ENCODE data around the gene ST7.
"Not testable (repeated sequence)": the region's sequence is repeated elsewhere in the genome, so short reads cannot be mapped to it uniquely, and the experiment has no call there.

Gene ST7, protein sequence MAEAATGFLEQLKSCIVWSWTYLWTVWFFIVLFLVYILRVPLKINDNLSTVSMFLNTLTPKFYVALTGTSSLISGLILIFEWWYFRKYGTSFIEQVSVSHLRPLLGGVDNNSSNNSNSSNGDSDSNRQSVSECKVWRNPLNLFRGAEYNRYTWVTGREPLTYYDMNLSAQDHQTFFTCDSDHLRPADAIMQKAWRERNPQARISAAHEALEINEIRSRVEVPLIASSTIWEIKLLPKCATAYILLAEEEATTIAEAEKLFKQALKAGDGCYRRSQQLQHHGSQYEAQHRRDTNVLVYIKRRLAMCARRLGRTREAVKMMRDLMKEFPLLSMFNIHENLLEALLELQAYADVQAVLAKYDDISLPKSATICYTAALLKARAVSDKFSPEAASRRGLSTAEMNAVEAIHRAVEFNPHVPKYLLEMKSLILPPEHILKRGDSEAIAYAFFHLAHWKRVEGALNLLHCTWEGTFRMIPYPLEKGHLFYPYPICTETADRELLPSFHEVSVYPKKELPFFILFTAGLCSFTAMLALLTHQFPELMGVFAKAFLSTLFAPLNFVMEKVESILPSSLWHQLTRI

DNA sequence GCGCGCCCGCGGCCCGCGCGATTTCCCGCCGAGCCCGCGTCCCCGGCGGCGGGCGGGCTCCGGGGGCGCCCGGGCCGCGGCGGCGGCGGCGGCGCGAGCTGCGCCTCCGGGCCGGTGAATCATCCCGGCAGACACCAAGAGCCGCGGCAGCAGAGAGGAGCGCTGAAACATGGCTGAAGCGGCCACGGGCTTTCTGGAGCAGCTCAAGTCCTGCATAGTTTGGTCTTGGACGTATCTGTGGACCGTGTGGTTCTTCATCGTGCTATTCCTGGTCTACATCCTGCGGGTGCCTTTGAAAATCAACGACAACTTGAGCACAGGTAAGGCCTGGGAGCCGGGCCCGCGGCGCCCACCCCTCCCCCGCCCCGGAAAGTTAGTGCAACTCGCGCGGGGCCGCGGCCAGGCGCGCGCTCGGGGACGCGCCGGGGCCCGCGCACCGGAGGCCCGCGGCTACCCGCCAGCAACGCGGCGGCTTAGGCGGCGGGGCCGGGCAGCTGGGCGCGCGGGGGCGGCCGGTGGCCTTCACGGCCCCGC lies at the start of gene ST7:
TSS of gene ST7 (plus strand) at position 130 of the 534 bp plus-strand sequence. CDS start at position 170, 40 bp downstream.
- peak; percentile 73 for DNase-seq

DNA sequence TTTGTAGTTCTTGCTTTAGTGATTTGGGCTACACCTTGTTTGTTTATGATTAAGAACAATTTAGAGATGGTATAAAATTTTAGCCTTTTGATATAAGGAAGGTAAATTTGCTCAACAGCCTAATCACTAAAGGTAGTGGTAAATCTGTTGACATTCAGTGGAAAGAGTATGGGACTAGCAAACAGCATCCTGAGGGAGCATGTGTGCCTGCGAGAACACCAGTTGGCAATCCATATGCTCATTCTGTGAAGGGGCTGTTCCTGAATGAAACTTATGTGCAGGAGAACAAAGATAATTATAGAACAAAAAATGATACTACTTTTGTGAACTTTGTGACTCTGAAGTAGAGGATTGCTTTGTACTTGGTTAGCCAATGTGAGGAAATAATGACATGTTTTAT lies 46.9 kb upstream of the ST7 start:
- no peak for DNase-seq

DNA sequence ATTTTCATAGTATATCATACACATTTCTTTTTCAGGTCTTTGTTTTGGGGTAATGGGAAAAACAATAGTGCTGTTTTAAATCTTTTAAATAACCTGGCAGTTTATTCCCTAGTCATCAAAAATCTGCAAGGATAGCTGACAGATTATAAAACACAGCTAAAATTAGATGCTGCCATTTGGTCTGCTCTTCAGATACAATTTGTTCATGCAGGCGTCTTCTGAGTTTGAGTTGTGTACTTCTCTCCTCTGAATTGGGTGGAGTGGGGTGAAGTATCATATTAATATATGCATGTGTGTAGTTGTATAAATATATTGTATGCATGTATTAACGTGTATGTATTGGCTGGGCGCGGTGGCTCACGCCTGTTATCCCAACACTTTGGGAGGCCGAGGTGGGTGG lies 42.9 kb upstream of the ST7 start:
- DNase-seq = no peak

DNA sequence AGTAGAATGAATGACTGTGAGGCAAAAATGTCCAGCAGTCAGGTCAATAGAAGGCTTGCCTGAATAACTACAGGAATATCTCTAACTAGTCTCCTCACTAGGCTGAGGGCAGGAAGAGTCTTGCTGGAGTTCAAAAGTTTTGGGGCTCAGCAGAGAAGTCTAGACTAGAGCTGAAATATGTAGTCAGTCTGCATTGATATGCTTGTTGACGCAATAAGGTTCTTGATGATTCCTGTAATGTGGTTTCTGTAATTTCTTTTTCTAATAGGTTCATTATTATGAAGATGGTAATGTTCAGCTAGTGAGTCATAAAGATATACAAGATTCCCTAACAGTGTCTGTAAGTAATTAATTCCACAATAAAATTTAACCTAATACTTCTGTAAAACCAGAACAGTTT lies 41.5 kb upstream of the ST7 start:
- DNase-seq = no peak

DNA sequence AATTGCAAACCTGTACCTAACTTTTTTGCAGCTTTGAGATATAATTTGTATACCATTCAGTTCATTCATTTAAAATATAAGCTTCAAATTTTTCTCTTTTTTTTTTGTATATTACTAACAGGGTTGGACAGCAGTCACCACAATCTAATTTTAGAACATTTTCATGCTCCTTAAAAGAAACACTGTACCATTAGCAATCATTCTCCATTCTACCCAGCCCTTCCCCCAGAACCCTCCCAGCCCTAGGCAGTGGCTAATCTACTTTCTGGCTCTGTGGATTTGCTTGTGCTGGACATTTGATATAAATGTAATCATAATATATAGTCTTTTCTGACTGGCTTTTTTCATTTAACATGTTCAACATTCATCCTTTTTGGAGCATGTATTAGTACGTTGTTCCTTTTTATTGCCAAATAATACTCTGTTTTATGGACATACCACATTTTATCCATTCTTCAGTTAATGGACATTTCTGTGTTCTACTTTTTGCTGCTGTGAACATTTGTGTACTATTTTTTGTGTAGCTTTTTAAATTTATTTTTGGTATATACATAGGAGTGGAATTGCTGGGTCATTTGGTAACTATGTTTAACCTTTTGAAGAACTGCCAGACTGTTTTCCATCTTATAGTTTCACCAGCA lies 40.9 kb upstream of the ST7 start:
- DNase-seq = no peak

DNA sequence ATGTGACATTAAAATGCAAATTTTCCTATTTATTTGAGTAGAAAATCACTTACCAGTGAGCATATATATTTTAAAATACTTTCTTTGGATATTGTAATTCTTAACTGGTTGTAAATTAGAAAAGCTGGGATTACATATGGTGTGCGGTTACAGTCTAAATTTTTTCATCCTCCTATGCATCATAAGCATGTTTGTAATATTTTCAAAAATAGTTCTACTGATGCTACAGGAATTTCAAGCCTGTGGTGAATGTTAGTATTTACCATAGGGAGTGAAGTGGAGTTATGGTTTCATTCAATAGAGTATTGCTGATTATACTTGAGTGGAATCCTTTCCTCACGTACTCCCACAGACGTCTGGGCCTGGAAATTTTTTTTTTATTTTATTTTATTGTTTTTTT lies 34.6 kb upstream of the ST7 start:
- no peak for DNase-seq

DNA sequence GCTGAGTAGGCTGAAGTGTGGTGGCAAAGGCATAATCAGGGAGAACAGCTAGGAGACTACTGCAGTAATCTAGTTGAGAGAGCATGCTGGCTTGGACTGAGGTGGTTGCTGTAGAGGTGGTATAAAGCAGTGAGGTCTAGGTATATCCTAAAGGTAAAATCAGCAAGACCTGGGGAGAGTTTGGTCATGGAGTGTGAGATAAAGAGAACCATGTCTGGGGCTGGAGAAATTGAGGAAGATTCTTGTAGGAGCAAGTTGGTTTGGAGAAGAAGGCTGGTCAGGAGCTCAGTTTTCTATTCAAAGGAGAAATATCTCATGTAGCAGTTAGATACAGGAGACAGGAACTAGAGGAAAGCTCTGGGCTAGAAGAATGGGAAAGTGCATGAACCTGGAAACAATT lies 32.9 kb upstream of the ST7 start:
- DNase-seq = no peak

DNA sequence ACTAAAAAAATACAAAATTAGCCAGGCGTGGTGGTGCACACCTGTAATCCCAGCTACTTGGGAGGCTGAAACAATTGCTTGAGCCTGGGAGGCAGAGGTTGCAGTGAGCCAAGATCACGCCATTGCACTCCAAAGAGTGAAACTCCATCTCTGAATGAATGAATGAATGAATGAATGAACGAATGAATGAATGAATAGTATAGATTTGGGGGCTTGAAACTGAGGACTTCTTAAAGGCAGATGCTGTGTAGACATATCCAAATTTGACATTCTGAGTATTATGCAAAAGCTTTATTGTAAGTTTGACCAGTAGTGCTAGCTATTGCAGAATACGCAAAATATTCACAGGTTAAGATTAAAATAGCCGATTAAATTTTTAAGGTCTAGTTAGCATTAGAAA lies 30.8 kb upstream of the ST7 start:
- DNase-seq = no peak

DNA sequence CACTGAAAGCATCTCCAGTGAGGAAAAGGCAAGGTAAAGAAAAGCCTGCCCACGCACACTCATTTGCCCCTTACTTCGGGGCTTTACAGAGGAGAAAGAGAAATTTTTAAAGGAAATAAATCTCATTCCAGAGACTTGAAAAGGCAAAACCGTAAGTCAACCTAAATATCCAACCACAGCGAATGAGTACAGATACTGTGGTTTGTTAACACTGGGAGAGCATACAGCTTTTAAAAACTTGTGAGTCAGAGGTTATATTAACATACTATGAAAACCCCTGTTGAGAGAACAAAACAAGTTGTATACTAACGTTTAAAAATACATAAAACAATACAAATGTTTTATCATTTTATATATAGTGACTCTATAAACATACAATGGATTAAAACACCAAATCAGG lies 28.6 kb upstream of the ST7 start:
- no peak for DNase-seq

DNA sequence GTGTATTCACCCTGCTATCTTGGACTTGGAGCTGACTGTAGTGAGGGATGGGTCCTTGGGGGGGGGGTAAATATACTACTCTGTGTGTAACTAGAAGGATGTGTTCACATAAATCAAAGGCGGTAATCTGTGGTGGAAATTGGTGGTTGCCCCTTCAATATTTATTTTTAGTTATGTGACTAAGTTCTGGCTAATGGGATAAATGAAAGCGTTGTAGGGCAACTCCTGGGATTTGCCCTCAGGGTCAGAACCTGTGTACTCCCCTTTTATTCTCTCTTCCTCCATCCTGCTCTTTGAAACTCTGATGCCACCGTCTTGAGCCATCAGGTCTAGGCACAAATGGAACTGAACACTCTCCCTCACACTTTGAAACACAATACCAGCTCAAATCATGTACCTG lies 24.3 kb upstream of the ST7 start:
- DNase-seq = no peak

DNA sequence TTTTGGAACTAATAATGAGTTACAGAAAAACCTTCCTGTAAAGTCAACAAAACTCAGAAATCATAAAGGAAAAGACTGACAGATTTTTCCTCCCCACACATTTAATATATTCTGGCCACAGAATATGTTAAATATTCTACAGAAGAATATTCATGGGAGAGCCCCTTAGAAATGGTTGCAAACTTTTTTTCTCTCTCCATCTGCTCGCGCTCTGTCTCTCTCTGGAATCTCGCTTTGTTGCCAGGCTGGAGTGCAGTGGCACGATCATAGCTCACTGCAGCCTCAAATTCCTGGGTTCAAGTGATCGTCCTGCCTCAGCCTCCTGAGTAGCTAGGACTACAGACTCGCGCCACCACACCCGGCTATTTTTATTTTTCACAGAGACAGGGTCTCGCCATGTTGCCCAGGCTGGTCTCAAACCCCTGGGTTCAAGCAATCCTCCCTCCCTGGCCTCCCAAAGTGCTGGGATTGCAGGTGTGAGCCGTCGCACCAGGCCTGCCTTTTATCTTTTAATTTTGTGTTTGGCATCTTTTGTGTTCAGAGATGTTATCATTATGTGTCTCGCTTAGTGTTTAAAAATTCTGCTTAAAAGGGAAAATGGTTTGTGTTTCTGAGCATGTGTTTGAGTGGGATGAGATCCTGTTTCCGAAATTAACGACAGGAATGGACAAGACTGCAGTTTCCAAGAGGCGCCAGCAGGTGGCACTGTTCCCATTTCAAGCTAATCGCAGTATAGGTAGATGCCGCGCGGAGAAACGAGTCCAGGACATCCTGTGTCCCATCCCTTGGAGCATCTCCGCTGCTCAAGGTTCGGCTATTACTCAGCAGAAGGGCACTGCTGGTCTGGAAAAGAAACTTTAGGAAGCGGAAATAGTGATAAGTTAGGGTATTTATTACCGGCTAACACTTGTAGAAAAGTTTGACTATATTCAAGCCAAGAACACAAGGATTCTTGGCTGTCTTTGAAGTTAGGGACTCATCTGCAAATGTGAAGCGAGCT lies 23.1 kb upstream of the ST7 start:
- DNase-seq = peak; percentile 74

DNA sequence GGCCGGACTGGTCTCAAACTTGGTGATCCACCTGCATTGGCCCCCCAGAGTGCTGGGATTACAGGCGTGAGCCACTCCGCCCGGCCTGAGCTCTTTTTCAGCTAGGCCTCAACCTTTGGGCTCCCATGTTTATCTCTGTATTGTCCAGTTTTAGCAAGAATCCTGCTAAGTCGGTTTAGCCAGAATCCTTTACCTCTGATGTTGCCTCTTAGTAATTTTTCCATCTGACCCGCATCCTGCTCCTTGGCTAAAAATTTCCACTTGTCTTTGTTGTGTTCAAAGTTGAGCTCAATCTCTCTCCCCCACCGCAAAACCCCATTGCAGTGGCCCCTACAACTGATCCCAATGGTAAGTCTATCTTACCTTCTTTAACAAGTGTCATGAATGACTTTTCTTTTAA lies 20.7 kb upstream of the ST7 start:
- DNase-seq = no peak

DNA sequence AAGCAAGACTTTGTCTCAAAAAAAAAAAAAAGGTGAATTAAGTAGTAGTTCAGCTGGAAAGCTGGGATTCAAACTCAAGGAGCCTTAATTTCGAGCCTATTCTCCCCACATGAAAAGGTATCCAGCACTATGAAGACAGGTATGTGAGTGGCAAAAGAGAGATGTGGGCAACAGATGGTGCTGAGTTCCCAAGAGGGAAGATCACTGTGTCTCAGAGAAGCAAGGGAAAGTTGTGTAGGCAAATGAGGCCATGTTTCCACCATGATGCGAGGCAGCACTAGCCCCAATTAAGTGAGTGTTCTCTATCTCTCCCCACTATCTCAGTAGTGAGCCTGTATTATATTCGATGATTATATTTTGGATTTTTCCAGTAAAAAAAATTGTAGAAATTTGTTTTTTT lies 19.8 kb upstream of the ST7 start:
- DNase-seq = no peak

DNA sequence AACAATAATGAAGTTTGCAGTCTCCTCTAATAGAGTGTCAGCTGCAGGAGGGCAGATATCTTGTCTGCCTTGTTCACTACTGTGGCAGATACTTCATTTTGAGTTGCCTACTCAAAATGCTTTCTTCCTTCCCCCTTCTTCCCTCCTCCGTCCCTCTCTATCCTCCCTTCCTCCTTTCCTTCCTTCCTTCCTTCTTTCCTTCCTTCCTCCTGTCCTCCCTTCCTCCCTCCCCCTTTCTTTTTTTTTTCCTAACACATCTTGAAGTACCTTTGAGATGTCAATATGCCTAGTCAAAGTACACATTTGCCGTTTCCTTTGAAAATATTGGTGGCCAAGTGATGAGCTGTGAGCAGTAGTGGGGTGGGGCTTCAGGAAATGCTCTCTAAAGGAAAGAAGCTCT lies 18.7 kb upstream of the ST7 start:
- DNase-seq = no peak

DNA sequence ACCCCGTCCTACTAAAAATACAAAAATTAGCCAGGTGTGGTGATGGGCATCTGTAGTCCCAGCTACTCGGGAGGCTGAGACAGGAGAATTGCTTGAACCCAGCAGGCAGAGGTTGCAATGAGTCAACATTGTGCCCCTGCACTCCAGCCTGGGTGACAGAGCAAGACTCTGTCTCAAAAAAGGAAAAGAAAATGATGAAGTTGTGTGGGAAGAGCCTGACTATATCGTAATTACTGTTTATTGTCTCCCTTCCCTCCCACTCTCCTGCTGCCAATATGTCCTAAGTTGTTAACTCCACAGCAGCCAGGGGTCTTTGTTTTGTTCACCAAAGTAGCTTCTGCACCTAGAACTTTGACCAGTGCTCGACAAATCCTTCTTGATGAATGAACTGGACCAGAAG lies 16.5 kb upstream of the ST7 start:
- DNase-seq = not testable (repeated sequence)

DNA sequence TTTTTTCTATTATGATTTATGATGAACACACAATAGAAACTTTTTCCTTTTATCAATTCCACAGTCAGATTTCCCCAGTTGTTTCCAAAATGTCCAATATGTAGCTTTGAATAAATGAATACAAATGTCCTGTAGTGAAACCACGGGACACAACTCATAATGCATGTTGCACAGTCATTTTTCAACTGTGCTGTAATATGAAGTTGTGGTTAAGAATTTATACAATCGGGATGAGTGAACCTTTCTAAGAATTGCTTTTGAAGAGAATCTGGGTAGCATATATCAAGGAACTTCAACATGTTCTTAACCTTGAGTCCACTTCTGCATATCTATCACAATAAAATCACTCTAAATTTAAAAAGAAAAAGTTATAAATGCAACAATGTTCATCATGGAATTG lies 14.6 kb upstream of the ST7 start:
- no peak for DNase-seq

DNA sequence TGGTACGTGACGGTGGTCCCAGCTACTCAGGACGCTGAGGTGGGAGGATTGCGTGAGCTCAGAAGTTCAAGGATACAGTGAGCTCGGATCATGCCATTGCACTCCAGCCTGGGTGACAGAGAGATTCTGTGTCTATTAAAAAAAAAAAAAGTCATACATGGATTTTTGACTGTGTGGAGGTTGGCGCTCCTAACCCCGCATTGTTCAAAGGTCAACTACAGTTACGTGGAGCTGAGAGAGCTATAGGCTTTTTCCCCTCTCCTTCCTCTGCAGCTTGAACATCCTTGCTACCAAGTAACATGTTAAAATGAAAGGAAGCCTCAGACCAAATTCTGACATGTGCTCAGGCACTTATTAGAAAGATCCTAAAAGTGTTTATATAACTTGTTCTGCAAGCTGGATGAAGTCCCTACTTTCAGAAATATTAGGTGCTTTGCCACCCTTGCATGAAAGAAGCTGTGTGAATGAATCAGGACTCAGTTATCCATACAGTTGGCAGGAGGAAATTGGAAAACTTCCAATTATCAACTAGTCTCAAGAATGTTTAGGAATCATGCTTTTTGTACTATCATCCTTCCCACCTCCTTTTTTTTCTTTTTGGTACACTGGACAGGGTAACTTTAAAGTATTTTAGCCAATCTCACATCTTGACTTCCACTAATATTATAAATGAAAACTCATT lies 12.5 kb upstream of the ST7 start:
- DNase-seq = no peak

DNA sequence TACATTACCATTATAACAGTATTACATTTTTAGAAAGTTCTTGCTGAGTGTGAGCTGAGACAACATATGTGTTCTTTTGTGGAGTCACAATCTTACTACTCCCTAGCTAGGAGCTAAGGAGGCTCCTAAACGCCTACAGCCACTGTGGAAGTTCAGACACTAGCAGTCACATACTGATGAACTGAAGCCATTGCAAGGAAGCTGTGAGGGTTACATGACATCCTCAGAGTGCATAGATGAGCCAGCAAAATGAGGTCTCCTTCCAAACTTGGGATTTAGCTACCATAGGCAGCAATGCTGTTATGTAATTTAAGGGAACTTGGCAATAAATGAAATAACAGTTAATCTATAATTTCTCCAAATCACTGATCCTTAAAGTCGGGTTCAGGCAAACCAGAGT lies 10.8 kb upstream of the ST7 start:
- DNase-seq = no peak

DNA sequence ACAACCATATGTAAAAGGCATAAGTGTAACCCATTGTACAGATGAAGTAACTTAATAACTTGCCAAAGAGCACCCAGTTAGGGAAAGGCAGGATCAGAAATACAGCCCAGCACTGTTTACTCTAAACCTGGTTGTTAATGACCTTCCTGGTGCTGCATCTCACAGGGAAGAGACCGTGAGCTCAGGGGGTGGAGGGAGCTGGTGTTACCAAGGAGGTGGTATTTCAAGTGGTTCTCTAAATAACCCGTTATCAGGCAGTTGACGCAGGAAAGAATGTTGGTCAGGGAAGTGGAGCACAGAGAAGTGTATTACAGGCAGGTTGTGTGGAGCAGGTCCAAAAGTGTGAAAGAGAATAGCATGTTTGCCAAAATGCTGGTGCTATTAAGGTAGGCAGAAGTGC lies 4.4 kb upstream of the ST7 start:
- DNase-seq = no peak

DNA sequence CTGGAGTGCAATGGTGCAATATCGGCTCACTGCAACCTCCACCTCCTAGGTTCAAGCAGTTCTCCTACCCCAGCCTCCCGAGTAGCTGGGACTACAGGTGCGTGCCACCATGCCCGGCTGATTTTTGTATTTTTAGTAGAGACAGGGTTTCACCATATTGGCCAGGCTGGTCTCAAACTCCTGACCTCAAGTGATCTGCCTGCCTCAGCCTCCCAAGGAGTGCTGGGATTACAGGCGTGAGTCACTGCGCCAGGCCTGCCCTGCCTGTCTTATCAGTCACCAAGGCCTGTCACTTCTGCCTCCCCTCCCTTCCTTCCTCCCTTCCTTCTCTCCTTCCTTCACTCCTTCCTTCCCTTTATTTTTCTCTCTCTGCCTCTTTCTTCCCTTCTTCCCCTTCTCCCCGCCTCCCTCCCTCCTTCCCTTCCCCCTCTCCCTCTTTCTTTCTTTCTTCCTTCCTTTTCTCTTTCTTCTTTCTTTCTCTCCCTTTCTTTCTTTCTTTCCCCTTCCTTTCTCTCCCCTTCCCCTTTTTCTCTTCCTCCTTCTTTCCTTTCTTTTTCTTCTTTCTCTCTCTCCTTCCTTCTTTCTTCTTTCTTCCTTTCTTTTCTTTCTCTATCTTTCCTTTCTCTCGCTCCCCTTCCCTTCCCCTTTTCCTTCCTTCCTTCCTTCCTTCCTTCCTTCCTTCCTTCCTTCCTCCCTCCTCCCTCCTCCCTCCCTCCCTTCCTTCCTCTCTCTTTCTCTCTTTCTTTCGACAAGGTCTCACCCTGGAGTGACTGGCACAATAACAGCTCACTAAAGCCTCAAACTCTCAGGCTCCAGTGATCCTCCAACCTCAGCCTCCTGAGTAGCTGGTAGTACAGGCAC lies 3.1 kb upstream of the ST7 start:
- DNase-seq = no peak

DNA sequence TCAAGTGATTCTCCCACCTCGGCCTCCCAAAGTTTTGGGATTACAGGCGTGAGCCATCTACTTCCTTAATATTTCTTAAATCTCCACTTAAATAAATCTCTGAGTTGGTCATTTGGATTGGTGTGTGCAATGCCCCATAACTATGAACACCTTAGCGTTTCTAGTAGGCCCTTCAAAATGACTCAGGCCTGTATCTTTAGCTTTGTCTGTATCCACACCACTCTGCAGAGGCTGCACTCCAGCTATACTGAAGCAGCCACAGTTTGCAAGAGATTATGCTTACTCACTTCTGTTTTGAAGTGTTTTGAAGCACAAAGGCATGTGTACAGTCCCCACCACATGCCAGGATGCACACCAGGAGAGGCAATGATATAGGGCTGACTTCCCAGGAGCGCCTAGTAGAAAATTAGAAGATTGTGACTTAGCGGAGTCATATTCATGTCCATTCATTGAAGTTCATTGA lies 2.4 kb upstream of the ST7 start:
- DNase-seq = no peak

Measured in activated naive CD4-positive, alpha-beta T cell treated with anti-CD3 and anti-CD28 coated beads, Interleukin-2, amount 50 U/mL, for 16 hours (primary cell).